GM18505 (cell line): ENCODE measurements around the gene MMD.
"Not testable (repeated sequence)": the region's sequence is repeated elsewhere in the genome, so short reads cannot be mapped to it uniquely, and the experiment has no call there.

Source experiments
- ATAC-seq: cut with Tn5 transposase; IDR thresholded peaks from one replicate; pipeline ENCODE4 v1.9.1; 2021; ENCODE audit not compliant: unreplicated experiment
- POLR2A ChIP-seq: IDR thresholded peaks from 4 replicates; pipeline ENCODE4 v1.6.1; 2011; ENCODE audit warnings: borderline replicate concordance; ENCODE audit not compliant: insufficient read depth, insufficient read length; ENCODE audit errors: extremely low read depth

MMD gene

DNA sequence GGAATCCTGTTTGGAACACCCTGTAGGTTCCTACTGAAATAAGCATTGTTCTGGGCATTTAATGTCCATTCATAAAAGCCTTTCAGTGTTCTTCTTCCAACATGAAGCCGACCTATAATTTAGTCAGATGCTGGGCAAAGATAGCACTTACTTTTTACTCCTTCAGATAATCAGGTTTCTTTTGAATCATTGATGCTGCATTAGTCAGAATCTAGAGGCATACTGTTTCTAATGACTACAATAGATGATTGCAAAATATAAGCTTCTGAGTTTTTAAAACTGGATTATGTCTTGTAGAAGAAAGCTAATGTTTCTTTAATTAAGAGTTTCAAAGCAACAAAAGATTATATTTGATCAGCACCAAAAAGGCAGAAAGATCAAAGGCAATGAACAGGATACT, 16.0 kb downstream of the MMD start:
- TF ChIP-seq POLR2A: no peak
- ATAC-seq: no peak

DNA sequence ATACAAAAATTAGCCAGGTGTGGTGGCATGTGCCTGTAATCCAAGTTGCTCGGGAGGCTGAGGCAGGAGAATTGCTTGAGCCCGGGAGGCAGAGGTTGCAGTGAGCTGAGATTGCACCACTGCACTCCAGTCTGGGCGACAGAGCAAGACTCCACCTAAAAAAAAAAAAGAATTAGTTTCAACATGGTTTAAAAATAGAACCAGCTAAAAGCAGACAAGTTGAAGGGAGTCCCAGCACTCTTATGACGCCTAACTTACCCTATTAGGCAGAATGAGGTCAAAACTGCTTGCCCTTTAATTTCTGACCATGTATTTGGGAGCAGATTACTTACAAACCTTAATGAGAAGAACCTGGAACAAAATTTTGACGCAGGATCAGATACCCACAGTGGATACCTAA, 17.4 kb downstream of the MMD start:
- not testable (repeated sequence) for ATAC-seq

DNA sequence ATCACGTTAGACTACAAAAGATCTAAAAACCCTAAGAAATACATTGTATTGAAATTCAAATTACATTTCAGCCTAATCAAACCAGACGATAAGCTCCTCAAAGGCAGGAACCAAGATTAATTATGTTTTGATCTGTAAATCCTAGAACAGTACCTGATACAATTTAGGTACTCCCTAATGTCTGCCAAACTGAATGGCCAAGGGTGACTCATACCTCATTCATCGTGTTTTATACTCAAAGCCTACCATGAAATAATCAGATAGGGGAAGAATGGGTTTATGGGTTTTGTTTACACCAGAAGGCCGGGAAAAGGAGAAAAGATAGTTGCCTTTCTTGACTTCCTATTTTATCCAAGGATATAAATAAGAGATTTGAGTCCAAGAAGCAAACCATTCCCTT, 19.3 kb downstream of the MMD start:
- no peak for TF ChIP-seq POLR2A
- ATAC-seq: no peak

- no peak for TF ChIP-seq POLR2A
- no peak for ATAC-seq
Observed at GRCh38 chr17:55398689-55399088, 22.9 kb downstream of the MMD start.

DNA sequence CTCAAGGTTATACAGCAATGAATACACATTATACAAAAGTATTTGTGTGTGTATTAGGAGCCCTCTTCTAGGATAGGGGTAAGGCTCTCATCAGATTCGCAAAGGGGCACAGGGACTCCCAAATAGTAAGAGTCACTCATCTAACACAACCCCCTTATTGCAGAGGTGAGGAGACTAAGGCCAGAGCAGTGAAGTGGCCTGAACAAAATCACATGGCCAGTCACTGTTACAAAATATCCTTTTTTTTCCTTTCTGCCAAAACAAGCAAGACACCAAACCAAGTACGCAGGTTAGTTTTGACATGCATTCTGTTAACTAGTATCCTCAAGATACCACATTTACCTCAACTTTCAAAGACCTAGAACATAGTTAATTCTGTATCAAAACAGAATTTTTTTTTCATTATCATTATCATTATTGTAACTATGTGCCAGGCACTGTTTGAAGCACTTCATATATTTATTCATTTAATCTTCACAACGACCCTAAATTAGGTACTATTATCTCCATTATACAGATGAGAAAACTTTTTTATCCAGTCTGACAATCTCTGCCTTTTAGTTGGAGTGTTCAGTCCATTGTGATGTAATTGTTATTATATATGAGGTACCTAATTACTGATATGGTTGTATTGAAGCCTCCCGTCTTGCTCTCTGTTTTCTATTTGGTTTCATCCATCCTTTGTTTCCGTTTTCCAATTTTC, 25.7 kb downstream of the MMD start:
- no peak for ATAC-seq
- TF ChIP-seq POLR2A: no peak

GRCh38 chr17:55394357-55395021, 27.1 kb downstream of the MMD start:
- no peak for TF ChIP-seq POLR2A
- ATAC-seq: no peak

- no peak for TF ChIP-seq POLR2A
- ATAC-seq: no peak
Observed at GRCh38 chr17:55391764-55392467, 29.7 kb downstream of the MMD start.

- ATAC-seq: no peak
- no peak for TF ChIP-seq POLR2A
Observed at GRCh38 chr17:55391244-55391757, 30.3 kb downstream of the MMD start.

- TF ChIP-seq POLR2A: no peak
- ATAC-seq: no peak
Observed at GRCh38 chr17:55390364-55390977, 31.2 kb downstream of the MMD start.

- not testable (repeated sequence) for ATAC-seq
Observed at GRCh38 chr17:55389715-55390114, 31.9 kb downstream of the MMD start.

DNA sequence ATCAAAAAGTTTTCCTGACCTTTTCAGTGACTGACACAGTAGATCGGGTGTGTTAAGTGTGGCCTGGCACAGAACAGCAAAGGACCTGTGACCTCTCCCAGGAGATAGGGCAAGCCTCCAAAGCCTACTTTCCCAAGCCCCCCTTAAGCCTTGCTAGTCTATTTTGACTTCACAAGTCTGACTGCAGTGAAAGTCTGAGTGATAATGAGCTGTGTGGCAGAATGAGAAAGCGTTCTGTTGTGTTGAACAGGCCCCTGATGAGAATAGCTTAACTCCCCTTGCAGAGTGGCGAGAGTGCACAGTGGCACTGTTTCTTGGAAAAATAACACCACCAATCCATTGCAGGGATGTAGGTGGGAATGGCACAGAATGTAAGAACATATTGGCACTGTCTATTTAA, 32.8 kb downstream of the MMD start:
- TF ChIP-seq POLR2A: no peak
- no peak for ATAC-seq

DNA sequence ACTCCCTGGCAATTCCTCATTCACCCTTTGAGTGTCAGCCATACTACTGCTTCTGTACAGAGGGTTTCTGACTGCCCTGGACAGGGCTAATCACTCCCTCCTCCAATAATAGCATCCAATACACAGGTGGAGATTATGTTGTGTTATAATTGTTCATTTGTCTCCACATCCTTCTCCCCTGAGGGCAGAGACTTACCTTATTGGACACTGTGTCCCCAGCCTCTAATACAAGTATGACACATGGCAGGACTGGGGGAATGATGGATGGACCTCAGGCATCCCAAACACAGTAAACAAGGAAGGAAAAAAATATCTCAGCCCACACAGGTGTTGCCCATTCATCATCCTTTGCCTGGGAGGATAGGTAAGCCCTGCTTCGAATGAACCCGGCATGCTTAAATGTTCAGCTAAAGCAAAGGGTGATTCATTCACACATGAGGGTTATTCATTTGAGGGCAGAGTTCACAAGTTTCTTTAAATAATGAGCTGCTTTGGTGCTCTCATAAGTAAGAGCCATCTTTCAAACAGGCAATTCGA, 34.8 kb downstream of the MMD start:
- TF ChIP-seq POLR2A: no peak
- no peak for ATAC-seq

GRCh38 chr17:55384643-55385232, 36.9 kb downstream of the MMD start:
- no peak for TF ChIP-seq POLR2A
- no peak for ATAC-seq

GRCh38 chr17:55383771-55384642, 37.6 kb downstream of the MMD start:
- TF ChIP-seq POLR2A: no peak
- ATAC-seq: no peak
